Astrocyte (in vitro differentiated cells and primary cell): ENCODE data around the gene AMIGO3. TPM values are rescaled to one million over a fixed set of nuclear protein-coding genes. Genes with fewer than 3 reads are reported as not detected.

Experiments
- DNase-seq: peaks from one replicate; pipeline ENCODE4 v3.0.0-alpha.2; 2010; ENCODE audit warnings: low read depth
- FAIRE-seq: peaks from 2 replicates; lab custom pipeline; 2011; peaks lifted over from hg19 to GRCh38; lab: Jason Lieb, UNC
- H2AFZ ChIP-seq: 2 replicates; pipeline ENCODE4 v1.6.0; 2012; ENCODE audit warnings: low read depth, low read length, inconsistent platforms
- H3K27ac ChIP-seq: 2 replicates; pipeline ENCODE4 v1.5.1; 2011; ENCODE audit warnings: low read depth, low read length, inconsistent platforms
- H3K27me3 ChIP-seq: 2 replicates; pipeline ENCODE4 v1.6.0; 2011; ENCODE audit warnings: low read length, inconsistent platforms; ENCODE audit not compliant: insufficient read depth
- H3K36me3 ChIP-seq: 2 replicates; pipeline ENCODE4 v1.5.1; 2011; ENCODE audit warnings: low read length, inconsistent platforms; ENCODE audit not compliant: insufficient read depth
- H3K4me1 ChIP-seq: 2 replicates; pipeline ENCODE4 v1.5.1; 2011; ENCODE audit warnings: low read length, inconsistent platforms; ENCODE audit not compliant: insufficient read depth
- H3K4me2 ChIP-seq: 2 replicates; pipeline ENCODE4 v1.6.0; 2012; ENCODE audit warnings: low read length, inconsistent platforms
- H3K4me3 ChIP-seq: 2 replicates; pipeline ENCODE4 v1.5.1; 2011; ENCODE audit warnings: low read depth, mild to moderate bottlenecking, low read length, inconsistent platforms; ENCODE audit not compliant: insufficient read depth
- H3K79me2 ChIP-seq: 2 replicates; pipeline ENCODE4 v1.6.0; 2012; ENCODE audit warnings: mild to moderate bottlenecking, low read length, inconsistent platforms; ENCODE audit not compliant: insufficient read depth
- H3K9ac ChIP-seq: 2 replicates; pipeline ENCODE4 v1.6.0; 2012; ENCODE audit warnings: mild to moderate bottlenecking, low read length, inconsistent platforms
- H3K9me3 ChIP-seq: 2 replicates; pipeline ENCODE4 v1.5.1; 2012; ENCODE audit warnings: low read depth, mild to moderate bottlenecking, low read length, inconsistent platforms; ENCODE audit not compliant: insufficient read depth
- H4K20me1 ChIP-seq: 2 replicates; pipeline ENCODE4 v1.6.0; 2012; ENCODE audit warnings: low read length, inconsistent platforms; ENCODE audit not compliant: insufficient read depth
- H3K27ac Mint-ChIP-seq: one replicate; pipeline ENCODE4 v1.8.0; 2021; ENCODE audit warnings: mild to moderate bottlenecking, mixed read lengths; ENCODE audit not compliant: unreplicated experiment
- H3K27me3 Mint-ChIP-seq: one replicate; pipeline ENCODE4 v1.8.0; 2021; ENCODE audit warnings: low read depth, mixed read lengths; ENCODE audit not compliant: unreplicated experiment
- H3K36me3 Mint-ChIP-seq: one replicate; pipeline ENCODE4 v1.8.0; 2021; ENCODE audit warnings: low read depth, mixed read lengths; ENCODE audit not compliant: unreplicated experiment
- H3K4me1 Mint-ChIP-seq: one replicate; pipeline ENCODE4 v1.8.0; 2021; ENCODE audit warnings: low read depth, mixed read lengths; ENCODE audit not compliant: unreplicated experiment
- H3K4me3 Mint-ChIP-seq: one replicate; pipeline ENCODE4 v1.8.0; 2021; ENCODE audit warnings: mild to moderate bottlenecking, moderate library complexity, mixed read lengths; ENCODE audit not compliant: unreplicated experiment
- H3K9me3 Mint-ChIP-seq: one replicate; pipeline ENCODE4 v1.8.0; 2021; ENCODE audit warnings: mild to moderate bottlenecking, mixed read lengths; ENCODE audit not compliant: unreplicated experiment
- CTCF ChIP-seq: IDR thresholded peaks from 2 replicates; pipeline ENCODE4 v1.5.1; 2011; ENCODE audit warnings: low read depth, mild to moderate bottlenecking, inconsistent platforms, low read length, moderate library complexity; ENCODE audit not compliant: insufficient read depth
- EZH2 ChIP-seq: IDR thresholded peaks from 2 replicates; pipeline ENCODE4 v1.6.1; 2012; ENCODE audit warnings: mild to moderate bottlenecking, low read length, inconsistent platforms; ENCODE audit not compliant: insufficient read depth
- total RNA-seq: library from RNA; stranded (reverse); gene quantifications from 2 replicates; pipeline ENCODE4 v1.2.1, GENCODE V29; 2021

Gene AMIGO3
- total RNA-seq, 1 donor from 2014 or later, result 0.16 TPM

- Histone ChIP-seq H3K79me2 (peaks cover 12% of the 10 kb centered on the region), H2AFZ (no peak overlapping the region)
- H3K4me3 Mint-ChIP-seq, result no peak overlapping the region
These were observed 15.3 kb upstream of the AMIGO3 start for GRCh38 chr3:49734752-49735151.

GRCh38 chr3:49733551-49733950, 14.1 kb upstream of the AMIGO3 start:
- Histone ChIP-seq H3K4me2 (no peak overlapping the region), H3K36me3 (peaks cover 22% of the 10 kb centered on the region), H3K9ac (no peak overlapping the region), H3K27me3 (no peaks in the 10 kb centered on the region), H3K9me3 (no peaks in the 10 kb centered on the region), H3K27ac (no peak overlapping the region), H2AFZ (no peak overlapping the region), H3K4me3 (no peak overlapping the region), H4K20me1 (no peaks in the 10 kb centered on the region), H3K79me2 (peaks cover 12% of the 10 kb centered on the region), H3K4me1 (no peaks in the 10 kb centered on the region)
- FAIRE-seq (no peak), DNase-seq (no peak)
- no peaks in the 10 kb centered on the region for H3K9me3 Mint-ChIP-seq
- no peaks in the 10 kb centered on the region for H3K4me1 Mint-ChIP-seq
- no peak overlapping the region for H3K27ac Mint-ChIP-seq
- H3K27me3 Mint-ChIP-seq, result no peaks in the 10 kb centered on the region
- no peak overlapping the region for H3K4me3 Mint-ChIP-seq
- H3K36me3 Mint-ChIP-seq, result peaks cover 25% of the 10 kb centered on the region
- TF ChIP-seq CTCF (no peak), EZH2 (no peak)

More at GRCh38 chr3:49734752-49735151, 15.3 kb upstream of the AMIGO3 start:
- no peak for DNase-seq
- Histone ChIP-seq H3K27ac (no peak overlapping the region), H3K4me2 (no peak overlapping the region), H3K4me3 (no peak overlapping the region), H3K9ac (no peak overlapping the region), H3K9me3 (no peaks in the 10 kb centered on the region), H3K27me3 (no peaks in the 10 kb centered on the region), H4K20me1 (no peaks in the 10 kb centered on the region), H3K36me3 (peaks cover 22% of the 10 kb centered on the region), H3K4me1 (no peaks in the 10 kb centered on the region)
- Mint-ChIP-seq H3K36me3 (peaks cover 27% of the 10 kb centered on the region), H3K9me3 (no peaks in the 10 kb centered on the region), H3K4me1 (no peaks in the 10 kb centered on the region), H3K27me3 (no peaks in the 10 kb centered on the region), H3K27ac (no peak overlapping the region)
- no peak for TF ChIP-seq EZH2
- TF ChIP-seq CTCF, result no peak
- no peak for FAIRE-seq

GRCh38 chr3:49732597-49732996, 13.1 kb upstream of the AMIGO3 start:
- Histone ChIP-seq H3K4me2 (no peak overlapping the region), H3K27me3 (no peaks in the 10 kb centered on the region), H3K4me3 (no peak overlapping the region), H3K36me3 (peaks cover 22% of the 10 kb centered on the region), H3K27ac (no peak overlapping the region), H3K4me1 (no peaks in the 10 kb centered on the region), H3K79me2 (peaks cover 12% of the 10 kb centered on the region), H2AFZ (no peak overlapping the region), H3K9ac (no peak overlapping the region), H3K9me3 (no peaks in the 10 kb centered on the region), H4K20me1 (no peaks in the 10 kb centered on the region)
- FAIRE-seq (no peak), DNase-seq (no peak)
- Mint-ChIP-seq H3K36me3 (peaks cover 19% of the 10 kb centered on the region), H3K27ac (no peak overlapping the region), H3K4me1 (no peaks in the 10 kb centered on the region), H3K27me3 (no peaks in the 10 kb centered on the region), H3K4me3 (no peak overlapping the region), H3K9me3 (no peaks in the 10 kb centered on the region)
- no peak for TF ChIP-seq CTCF
- no peak for TF ChIP-seq EZH2
